GM12891 (cell line): ENCODE data around the gene SLC35F6.

Source experiments
- DNase-seq: peaks from one replicate; pipeline ENCODE4 v3.0.0; 2011; ENCODE audit warnings: low spot score; ENCODE audit not compliant: insufficient read length
- FAIRE-seq: peaks from 2 replicates; lab custom pipeline; 2011; peaks lifted over from hg19 to GRCh38; lab: Jason Lieb, UNC
- PAX5 ChIP-seq: IDR thresholded peaks from 2 replicates; pipeline ENCODE4 v1.6.1; 2011; ENCODE audit warnings: low read length, moderate library complexity, mild to moderate bottlenecking; ENCODE audit not compliant: insufficient read depth, severe bottlenecking
- POLR2A ChIP-seq: IDR thresholded peaks from 2 replicates; pipeline ENCODE4 v1.6.1; 2011; ENCODE audit warnings: low read depth, low read length, control low read depth
- POLR2AphosphoS5 ChIP-seq: IDR thresholded peaks from 2 replicates; pipeline ENCODE4 v1.6.1; 2011; ENCODE audit warnings: low read depth, low read length, control low read depth
- POU2F2 ChIP-seq: IDR thresholded peaks from 2 replicates; pipeline ENCODE4 v1.6.1; 2011; ENCODE audit warnings: low read depth, mild to moderate bottlenecking, control low read depth, low read length, moderate library complexity
- SPI1 ChIP-seq: IDR thresholded peaks from 2 replicates; pipeline ENCODE4 v1.6.1; 2011; ENCODE audit warnings: low read depth, low read length, control low read depth
- TAF1 ChIP-seq: IDR thresholded peaks from 2 replicates; pipeline ENCODE4 v1.6.1; 2011; ENCODE audit warnings: low read depth, low read length, control low read depth

The SLC35F6 gene

GRCh38 chr2:26778098-26778497, 14.0 kb downstream of the SLC35F6 start:
- DNase-seq (no peak), FAIRE-seq (no peak)
- TF ChIP-seq POU2F2: no peak
- TF ChIP-seq PAX5: no peak
- TF ChIP-seq POLR2A: no peak
- TF ChIP-seq SPI1: no peak
- no peak for TF ChIP-seq POLR2AphosphoS5
- no peak for TF ChIP-seq TAF1

- DNase-seq (no peak), FAIRE-seq (no peak)
- TF ChIP-seq SPI1 (no peak), TAF1 (no peak), POLR2AphosphoS5 (no peak), POLR2A (no peak), POU2F2 (no peak)
These were observed 14.4 kb downstream of the SLC35F6 start for GRCh38 chr2:26778507-26778906.

- FAIRE-seq (no peak), DNase-seq (no peak)
- TF ChIP-seq SPI1: no peak; the same call in 1 of the 2 replicates
- TF ChIP-seq TAF1: no peak
- no peak for TF ChIP-seq PAX5
- no peak for TF ChIP-seq POLR2AphosphoS5
- no peak for TF ChIP-seq POU2F2
- no peak for TF ChIP-seq POLR2A
These were observed 16.2 kb downstream of the SLC35F6 start for GRCh38 chr2:26780203-26780760.

- FAIRE-seq (no peak), DNase-seq (no peak)
- no peak for TF ChIP-seq SPI1
- no peak for TF ChIP-seq POU2F2
- TF ChIP-seq POLR2A: no peak
- TF ChIP-seq TAF1: no peak
- no peak for TF ChIP-seq POLR2AphosphoS5
These were observed 19.0 kb downstream of the SLC35F6 start for GRCh38 chr2:26782876-26783704.

- TF ChIP-seq POLR2AphosphoS5 (no peak), PAX5 (no peak), POLR2A (no peak), SPI1 (no peak), POU2F2 (no peak), TAF1 (no peak)
- DNase-seq: no peak
- FAIRE-seq: no peak
These were observed 20.6 kb downstream of the SLC35F6 start for GRCh38 chr2:26784570-26785234.

- TF ChIP-seq PAX5 (no peak), SPI1 (no peak), TAF1 (no peak), POU2F2 (peak; percentile 58; the same call in 1 of the 2 replicates), POLR2A (no peak), POLR2AphosphoS5 (no peak; the same call in 1 of the 2 replicates)
- peak; percentile 94 for DNase-seq
- peak; percentile 93 for FAIRE-seq
These were observed 21.5 kb downstream of the SLC35F6 start, which contains the start of gene CENPA for GRCh38 chr2:26785431-26786206. Gene CENPA (plus strand): TSS chr2:26786056. CDS start chr2:26786197, 141 bp downstream.

- no peak for FAIRE-seq
- DNase-seq: peak; percentile 36
- TF ChIP-seq SPI1: no peak
- TF ChIP-seq POLR2AphosphoS5: no peak
- no peak for TF ChIP-seq PAX5
- TF ChIP-seq TAF1: no peak
- no peak for TF ChIP-seq POU2F2
- TF ChIP-seq POLR2A: no peak
These were observed 22.3 kb downstream of the SLC35F6 start for GRCh38 chr2:26786207-26787028.

- DNase-seq: no peak
- FAIRE-seq: no peak
- TF ChIP-seq POLR2AphosphoS5 (no peak), TAF1 (no peak), PAX5 (no peak), POU2F2 (no peak), SPI1 (no peak), POLR2A (no peak)
These were observed 28.6 kb downstream of the SLC35F6 start for GRCh38 chr2:26792720-26793119.
